ENCODE results near the gene ACAD8.
"Not testable (repeated sequence)": the region's sequence is repeated elsewhere in the genome, so short reads cannot be mapped to it uniquely, and the experiment has no call there.

ACAD8 gene

DNA sequence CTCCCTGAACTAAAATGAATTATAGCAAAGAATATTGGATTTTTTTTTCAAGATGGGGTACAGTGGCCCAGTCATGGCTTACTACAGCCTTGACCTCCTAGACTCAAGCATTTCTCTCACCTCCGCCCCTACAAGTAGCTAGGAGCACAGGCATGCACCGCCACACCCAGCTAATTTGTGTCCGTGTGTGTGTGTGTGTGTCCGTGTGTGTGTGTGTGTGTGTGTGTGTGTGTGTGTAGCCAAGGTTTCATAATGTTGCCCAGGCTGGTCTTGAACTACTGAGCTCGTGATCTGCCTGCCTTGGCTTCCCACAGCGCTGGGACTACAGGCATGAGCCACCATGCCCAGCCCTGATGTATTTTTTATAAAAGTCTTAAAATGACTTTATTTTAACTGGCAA lies 12.8 kb upstream of the ACAD8 start:
- DNase-seq (ENCODE audit: low read depth) = no peak

DNA sequence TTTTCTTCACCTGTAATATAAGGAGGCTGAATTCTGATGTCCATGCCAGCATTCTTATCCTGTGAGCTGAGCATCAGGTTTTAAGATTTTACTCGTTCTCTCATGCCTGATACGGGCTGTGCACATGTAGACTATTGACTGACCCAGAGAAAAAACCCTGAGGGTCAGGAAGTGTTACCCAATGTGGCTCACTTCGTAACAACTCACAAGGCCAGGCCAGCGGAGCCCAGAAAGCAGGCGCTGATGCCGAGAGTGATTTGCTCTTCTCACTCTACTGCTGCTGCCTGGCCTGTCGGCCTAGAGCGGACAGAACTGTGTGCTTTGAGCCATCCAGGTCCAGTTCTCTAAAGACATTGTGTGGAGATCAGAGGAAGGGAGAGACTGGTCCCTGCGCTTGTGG lies 11.0 kb upstream of the ACAD8 start:
- no peak for DNase-seq (ENCODE audit: low read depth)

DNA sequence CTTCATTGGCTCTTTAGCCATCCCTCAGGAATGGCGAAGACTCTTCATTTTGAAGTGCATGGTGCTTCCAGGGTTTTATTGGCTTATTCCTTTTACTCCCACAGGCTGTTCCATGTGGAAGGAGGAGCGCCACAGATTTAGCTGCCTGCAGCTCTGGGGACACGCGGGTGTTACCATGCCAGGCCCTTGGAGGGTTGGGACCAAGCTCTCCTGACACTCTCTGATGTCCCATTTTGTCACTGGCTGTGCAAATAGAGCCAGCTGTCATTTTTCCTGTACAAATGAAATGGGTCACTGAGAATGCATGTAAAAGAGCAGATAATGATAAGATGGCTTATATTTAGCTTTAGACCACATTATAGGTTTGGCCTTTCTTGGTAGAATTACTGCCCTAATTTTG lies 9.5 kb upstream of the ACAD8 start:
- no peak for DNase-seq (ENCODE audit: low read depth)

DNA sequence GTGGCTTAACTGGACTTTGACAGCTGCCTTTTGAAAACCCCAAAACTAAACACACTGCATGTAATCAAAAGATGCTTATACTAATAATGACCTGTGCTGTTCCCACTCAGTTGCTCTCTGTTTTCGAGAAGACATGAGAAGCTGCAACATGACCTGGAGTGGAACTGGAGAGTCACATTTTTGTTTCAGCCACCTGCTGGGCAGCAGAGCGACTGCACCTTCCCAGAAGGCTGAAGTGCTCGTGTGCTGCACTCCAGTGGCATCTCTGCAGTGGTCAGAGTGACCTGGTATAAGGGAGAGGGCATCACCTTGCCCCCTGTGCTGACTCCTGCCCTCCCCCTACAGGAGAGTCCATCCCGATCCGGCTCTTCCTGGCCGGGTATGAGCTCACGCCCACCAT lies 8.8 kb upstream of the ACAD8 start:
- no peak for DNase-seq (ENCODE audit: low read depth)

DNA sequence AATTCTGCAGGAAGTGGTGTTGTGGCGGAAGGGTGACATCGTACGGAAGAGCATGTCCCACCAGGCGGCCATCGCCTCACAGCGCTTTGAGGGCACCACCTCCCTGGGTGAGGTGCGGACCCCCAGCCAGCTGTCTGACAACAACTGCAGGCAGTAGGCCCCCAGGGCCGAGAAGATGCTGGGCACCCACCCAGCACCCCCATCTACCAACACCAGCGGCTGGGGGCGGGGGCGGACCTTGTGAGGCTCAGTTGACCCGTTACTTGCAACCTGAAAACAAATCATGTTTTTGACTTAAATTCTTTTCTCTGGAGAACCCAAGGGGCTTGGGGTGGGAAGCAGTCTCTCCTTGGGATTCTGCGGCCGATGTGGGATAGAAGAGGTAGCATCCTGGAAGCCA lies 7.9 kb upstream of the ACAD8 start:
- no peak for DNase-seq (ENCODE audit: low read depth)

DNA sequence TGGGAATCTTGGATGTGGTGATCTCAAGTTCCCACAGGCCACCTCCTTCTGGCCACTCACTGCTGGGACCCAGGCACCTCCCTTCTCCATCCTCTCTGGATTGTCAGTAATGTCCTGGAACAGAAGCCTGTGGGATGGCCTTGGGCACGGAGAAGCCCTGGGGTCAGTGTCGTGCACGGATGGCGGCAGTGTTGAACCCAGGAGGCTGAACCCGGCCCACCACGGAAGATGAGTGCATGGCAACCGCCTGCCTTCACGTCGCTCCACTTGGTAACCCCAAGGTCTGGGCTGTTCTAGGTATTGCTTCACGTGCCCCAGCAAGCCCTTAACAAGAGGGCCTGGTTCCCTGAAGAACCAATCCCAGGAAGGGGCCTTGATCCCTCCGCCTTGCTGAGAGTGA lies 7.3 kb upstream of the ACAD8 start:
- no peak for DNase-seq (ENCODE audit: low read depth)

DNA sequence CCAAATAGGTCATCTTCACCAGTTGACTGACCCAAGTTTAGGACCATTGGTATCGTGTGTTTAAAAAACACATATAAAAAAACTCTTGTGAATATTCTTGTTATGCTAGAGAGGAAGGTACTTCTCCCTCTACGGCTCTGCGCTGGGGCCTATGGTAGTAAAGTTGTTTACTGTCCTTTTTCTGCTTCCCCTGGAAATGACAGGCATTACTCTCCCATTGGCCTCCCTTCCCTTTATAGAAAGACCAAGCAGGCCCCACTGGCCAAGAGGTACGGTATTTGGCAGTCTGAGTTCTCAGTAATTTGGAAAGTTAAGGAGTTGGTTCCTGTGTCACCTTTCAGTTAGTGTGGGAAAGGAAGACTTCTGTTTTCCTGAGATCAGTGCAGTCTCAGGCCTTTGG lies 6.7 kb upstream of the ACAD8 start:
- DNase-seq (ENCODE audit: low read depth) = no peak

DNA sequence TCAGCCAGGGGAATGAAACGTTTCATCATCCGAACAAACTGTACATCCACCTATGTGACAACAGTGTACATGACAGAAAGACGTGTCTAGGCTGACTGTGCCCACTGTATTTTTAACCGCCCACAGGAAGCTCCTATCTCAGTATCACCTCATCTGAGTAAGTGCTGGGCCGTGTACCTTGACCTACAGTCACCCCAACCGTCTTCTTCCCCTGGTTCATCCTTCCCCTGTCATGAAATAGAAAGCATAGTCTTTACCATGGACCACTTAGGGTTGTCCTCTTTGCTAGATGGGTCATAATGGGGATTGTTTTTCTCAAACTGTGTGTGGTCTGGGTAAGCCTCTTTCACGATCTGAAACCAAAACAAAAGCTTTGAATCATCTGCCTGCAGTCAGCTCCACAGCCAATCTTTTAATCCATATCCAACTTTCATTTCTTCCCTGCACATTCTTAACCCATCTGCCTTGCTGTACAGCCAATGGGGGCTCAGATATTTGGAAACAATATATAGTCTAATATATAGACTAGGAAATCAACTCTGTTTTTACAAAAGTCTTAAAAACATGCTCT lies 4.4 kb upstream of the ACAD8 start:
- no peak for DNase-seq (ENCODE audit: low read depth)

DNA sequence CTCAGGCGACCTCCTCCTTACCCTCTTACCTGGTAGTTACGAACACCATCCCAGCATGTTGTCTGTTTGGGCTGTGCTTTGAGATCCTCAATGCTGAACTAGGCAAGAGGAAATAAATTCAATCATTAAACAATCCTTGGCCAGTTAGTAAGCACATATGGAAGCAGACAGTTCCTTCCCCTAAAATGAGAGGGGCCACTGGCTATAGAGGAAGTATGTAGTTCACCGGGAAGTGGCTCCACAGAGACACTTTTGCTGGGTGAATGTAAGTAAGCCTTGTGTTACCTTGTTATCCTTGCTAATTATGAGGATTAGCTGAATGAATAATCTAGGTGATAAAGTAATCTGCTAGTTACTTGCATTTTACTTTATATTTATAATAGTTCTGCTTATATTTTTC lies 3.1 kb upstream of the ACAD8 start:
- no peak for DNase-seq (ENCODE audit: low read depth)

DNA sequence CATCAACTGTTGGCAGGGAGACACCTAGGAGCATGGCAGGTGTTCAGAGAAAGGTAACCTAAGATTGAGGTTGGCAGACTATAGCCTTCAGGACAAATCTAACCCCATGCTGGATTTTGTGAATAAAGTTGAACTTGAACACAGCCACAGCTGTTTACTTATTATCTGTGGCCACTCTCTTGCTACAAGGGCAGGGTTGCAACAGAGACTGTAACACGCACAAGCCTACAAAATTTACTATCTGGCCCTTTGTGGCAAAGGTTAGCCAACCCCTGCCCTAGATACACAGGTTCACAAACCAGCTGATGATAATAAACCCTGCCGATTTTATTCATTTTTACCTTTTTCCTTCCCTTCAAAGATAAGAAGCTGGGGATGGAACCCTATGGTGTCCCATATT lies 2.7 kb upstream of the ACAD8 start:
- no peak for DNase-seq (ENCODE audit: low read depth)

DNA sequence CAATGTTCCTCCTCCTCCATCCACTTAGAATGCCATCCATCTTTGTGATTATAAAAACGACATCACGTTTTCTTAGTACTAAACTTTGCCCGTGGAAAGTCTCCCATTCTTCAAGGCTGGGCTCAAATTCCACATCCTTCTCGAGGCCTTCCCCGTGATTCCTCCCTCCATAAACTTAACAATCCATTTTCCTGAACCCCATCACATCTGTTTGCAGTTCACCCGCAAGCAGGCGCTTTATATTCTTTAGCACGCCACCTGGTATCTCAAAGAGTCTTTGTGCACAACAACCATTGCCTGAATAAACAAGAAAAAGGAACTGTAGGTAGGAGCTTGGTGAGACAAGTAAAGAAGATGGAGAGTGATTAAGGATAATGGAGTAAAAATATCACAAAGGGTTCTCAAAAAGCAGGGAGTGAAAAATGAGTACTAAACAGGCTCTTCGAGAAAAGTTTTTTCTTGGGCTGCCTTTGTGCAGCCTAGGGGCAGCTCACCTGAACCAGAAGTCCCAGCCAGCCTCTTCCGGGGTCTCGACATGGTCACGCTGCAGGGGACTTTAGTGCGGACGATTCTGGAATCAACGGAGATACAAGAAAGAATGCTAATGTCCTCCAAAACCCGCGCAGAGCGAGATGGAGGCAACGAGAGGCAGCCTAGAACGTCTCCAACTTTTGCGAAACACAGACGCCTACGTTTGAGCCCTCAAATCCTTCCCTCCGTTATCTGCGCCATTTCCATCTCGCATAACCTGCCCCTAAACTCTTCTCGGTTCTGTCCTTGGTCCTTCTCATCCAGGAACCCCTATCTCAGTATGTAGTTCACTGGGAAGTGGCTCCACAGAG lies 801 bp upstream of the ACAD8 start:
- DNase-seq (ENCODE audit: low read depth) = no peak

DNA sequence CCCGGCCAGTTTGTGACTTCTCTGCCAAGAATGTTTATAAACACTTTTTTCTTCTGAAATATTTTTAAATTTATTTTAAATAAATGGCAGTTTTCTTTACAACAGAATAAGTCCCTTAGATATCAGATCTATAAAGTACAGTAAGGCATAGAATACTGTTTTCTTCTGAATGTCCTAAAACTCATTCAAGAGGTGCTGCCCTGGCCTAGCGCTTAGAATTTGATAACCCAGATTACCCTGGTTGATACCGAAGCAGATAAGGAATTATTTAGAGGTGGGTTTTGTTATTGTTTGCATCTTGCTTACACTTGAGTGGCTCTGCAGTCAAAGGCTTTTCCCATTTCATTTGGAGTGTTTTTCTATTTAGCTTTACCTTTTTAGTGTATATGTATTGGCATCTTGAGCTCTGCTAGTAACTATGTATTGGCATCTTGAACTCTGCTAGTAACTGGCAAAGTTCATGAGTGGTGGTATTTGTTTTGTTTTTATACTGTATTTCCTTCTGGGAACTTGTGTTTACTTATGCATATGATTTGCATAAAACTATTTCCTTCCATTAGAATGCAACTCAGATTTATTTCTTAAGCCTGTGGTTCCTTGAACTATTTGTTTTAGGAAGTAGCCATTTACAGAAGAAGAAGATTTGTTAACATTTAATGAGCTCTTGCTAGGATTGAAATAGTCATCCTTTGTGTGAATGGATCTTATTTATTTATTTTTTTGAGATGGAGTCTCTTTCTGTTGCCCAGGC lies 1.2 kb downstream of the ACAD8 start:
- DNase-seq (ENCODE audit: low read depth) = no peak

DNA sequence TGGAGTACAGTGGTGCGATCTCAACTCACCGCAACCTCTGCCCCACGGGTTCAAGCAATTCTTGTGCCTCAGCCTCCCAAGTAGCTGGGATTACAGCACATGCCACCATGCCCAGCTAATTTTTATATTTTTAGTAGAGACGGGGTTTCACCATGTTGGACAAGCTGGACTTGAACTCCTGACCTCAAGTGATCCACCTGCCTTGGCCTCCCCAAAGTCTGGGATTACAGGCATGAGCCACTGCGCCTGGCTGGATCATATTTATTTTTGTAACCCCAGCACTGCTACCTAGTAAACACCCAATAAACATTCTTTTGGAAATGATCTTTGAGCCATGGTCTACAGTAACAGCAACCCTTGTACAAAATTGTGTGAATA lies 1.8 kb downstream of the ACAD8 start:
- not testable (repeated sequence) for DNase-seq (ENCODE audit: low read depth)

DNA sequence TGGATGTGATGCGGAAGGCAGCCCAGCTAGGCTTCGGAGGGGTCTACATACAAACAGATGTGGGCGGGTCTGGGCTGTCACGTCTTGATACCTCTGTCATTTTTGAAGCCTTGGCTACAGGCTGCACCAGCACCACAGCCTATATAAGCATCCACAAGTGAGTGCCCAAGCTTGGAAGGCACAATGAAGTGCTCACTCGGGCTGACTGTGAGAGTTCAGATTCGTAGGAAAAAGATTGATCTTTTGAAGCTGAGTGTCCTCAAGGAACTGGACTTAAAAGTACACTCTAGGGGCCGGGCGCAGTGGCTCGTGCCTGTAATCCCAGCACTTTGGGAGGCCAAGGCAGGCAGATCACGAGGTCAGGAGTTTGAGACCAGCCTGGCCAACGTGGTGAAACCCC lies 3.7 kb downstream of the ACAD8 start:
- no peak for DNase-seq (ENCODE audit: low read depth)

DNA sequence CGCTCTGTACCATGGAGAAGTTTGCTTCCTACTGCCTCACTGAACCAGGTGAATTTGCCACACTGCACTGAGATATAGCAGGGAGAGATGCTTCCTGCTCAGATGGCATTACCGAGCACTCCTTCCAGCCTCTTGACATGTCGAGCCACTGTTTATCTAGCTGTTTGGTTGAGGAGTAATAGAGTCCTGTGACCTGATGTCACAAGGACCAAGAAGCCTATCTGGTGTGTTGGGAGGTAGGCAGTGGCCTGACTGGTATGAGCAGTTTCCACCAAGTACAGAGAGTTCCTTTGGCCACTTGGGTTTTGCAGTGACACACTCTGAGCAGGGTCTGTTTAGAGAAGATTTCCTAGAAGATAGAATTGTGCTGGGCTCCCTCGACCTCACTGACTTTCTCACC lies 5.2 kb downstream of the ACAD8 start:
- no peak for DNase-seq (ENCODE audit: low read depth)

DNA sequence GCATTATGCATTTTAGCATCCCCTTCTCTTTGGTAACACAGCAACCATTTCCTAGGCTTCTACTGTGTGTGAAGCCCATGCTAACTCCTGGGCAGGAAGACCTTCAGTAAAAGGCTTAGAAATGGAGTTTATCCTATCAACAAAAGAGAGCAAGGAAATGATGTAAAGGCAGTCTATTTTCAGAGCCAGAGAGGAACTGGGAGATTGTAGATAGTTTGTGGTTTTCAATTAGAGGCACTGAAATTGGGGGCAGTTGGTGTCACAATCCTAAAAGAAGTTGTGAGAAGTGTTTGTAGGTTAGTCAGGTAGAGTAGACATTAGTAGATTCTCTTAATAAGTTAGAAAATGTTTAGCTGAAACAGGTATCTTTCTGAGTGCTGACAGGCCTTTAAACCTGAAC lies 7.1 kb downstream of the ACAD8 start:
- DNase-seq (ENCODE audit: low read depth) = no peak

DNA sequence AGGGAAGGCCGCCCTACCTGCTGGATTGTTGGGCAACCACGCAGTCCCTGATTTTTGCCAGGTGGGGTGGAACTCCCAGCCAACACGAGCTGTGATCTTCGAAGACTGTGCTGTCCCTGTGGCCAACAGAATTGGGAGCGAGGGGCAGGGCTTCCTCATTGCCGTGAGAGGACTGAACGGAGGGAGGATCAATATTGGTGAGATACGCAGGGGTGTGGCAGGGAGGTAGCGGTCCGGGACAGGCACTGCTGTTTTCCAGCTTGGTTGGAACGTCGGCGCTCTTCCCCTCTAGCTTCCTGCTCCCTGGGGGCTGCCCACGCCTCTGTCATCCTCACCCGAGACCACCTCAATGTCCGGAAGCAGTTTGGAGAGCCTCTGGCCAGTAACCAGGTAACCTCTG lies 7.6 kb downstream of the ACAD8 start:
- no peak for DNase-seq (ENCODE audit: low read depth)

DNA sequence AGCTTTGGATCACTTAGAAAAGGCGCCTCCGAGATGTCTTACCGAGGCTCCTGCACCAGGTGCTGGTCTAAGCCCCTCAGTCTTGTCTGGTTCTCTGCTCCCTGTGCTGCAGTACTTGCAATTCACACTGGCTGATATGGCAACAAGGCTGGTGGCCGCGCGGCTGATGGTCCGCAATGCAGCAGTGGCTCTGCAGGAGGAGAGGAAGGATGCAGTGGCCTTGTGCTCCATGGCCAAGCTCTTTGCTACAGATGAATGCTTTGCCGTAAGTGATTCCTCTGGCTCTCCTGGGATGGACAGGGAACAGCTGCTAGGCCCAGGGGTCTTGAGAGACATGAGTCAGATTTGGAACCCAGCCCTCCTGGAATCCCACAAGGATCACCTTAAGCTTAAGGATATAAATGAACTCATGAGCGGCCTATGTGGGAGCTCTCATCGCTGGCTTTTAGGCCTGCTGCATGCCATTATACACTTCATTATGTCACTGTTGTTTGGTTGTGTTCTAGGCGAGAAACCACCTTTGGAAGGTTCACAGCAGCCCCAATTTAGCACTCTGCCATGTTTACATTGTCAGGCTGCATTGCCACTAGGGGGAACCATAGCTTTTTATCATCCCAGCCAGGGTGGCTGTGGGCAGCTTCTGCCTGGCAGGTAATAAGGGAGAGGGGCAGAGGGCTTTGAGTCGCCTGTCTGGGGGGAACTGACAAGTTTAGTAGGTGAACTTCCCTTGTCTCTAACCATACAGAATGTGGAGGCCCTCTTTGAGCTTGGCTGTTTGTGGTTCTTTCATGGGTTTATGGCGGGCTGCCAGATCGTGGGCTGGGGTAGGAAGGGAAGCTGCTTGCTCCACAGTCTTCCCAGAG lies 8.5 kb downstream of the ACAD8 start:
- no peak for DNase-seq (ENCODE audit: low read depth)

DNA sequence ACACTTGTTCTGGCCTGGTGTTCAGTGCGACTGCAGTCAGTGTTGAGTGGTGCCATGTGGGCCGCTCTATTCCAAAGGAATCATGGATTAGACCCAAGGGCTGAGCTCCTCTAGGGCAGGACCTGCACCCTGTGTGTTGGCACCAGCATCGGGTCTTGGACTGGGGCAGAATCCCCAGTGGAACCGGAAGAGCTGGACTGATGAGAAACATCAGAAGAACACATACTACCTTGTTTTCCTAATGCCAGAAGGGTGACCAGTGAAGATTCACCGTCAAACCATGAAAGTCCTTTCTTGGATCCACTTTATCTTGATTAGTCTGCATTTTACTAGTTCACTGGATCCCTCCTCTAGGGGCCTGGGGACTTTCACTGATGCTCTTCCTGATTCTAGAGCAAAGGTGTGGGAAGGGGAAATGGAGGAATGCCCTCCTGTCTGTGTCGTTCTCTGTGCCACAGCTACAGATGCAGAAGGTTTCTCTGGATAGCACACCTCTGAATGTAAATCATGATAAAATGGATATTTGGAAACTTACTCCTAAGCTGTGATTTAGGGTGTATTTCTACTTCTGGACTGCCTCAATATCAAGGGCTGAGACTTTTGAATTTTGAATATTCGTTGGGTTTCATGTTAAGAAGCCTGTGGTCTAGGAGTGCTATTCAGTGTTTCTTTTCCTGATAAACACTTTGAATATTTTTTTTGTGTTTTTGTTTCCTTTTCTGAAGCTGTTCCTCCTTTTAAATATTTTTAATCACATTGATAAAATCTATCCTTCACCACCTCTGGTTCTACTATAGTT lies 11.8 kb downstream of the ACAD8 start:
- no peak for DNase-seq (ENCODE audit: low read depth)

DNA sequence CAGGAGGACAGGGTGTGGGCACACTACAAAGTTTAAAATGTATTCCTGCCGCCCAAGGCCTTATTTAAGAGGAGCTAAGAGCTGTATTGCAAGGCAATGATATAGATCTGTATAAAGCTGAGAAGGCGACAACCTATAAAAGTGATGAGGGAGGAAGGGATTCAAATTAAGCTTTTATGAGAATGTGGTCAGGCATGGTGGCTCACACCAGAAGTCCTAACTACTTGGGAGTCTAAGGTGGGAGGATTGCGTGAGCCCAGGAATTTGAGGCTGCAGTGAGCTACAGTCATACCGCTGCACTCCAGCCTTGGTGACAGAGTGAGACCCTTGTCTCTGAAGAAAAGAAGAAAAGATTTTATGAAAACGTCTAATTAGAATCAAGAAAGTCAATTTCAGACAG lies 13.1 kb downstream of the ACAD8 start:
- DNase-seq (ENCODE audit: low read depth) = no peak

DNA sequence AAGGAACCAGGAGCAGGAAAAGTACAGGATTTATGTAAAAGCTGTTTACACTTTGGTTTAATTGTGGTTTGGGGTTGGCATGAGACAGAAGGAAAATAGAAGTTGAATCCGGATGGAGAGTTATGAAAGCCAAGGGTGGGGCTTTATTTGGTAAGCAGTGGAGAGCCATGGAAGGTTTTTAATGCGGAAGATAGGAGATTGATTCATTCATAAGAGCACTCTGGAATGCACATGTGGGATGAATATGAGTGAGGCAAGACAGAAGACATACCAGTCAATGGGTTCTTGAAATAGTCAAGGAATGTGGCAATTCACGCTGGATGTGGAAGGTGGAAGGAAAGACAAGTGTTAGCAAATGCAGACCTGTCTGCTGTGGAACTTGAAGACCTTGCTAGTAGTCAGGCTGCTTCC lies 13.5 kb downstream of the ACAD8 start:
- DNase-seq (ENCODE audit: low read depth) = no peak

DNA sequence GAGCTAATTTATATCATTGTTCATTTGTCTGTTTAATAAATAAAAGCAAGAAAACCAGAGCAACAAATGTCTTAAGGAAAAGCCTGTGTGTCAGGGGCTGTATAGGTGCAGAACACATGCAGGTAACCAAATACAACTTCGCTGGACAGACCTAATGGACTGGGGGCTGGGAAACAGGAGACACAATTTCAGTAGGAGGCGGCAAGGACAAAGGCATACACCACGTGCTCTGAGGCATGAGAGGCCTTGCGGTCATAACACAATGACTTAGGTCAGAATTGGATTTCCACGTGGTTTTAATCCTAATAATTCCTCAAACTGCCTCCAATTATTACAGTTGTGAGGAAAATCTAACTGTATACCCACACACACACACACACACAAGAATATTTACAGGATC lies 14.1 kb downstream of the ACAD8 start:
- no peak for DNase-seq (ENCODE audit: low read depth)

All from stimulated activated CD8-positive, alpha-beta memory T cell treated with anti-CD3 and anti-CD28 coated beads, Interleukin-12 subunit alpha, Interleukin-12 subunit beta, amount 100 ng/mL, for 4 hours (primary cell).